GM19023 (cell line): Measurements from ENCODE around the gene PANX2.

ENCODE experiments used
- ATAC-seq: cut with Tn5 transposase; IDR thresholded peaks from one replicate; pipeline ENCODE4 v1.9.1; 2021; ENCODE audit warnings: mild to moderate bottlenecking, moderate library complexity; ENCODE audit not compliant: unreplicated experiment

PANX2 gene

GRCh38 chr22:50169774-50170341 is 673 bp upstream of the PANX2 start:
- ATAC-seq, result no peak

- no peak for ATAC-seq
Observed at GRCh38 chr22:50171319-50171964, 911 bp downstream of the PANX2 start.

GRCh38 chr22:50171965-50172421 is 1.5 kb downstream of the PANX2 start:
- ATAC-seq, result no peak

- ATAC-seq, result peak; percentile 52
Observed at GRCh38 chr22:50173311-50173982, 2.9 kb downstream of the PANX2 start.

DNA sequence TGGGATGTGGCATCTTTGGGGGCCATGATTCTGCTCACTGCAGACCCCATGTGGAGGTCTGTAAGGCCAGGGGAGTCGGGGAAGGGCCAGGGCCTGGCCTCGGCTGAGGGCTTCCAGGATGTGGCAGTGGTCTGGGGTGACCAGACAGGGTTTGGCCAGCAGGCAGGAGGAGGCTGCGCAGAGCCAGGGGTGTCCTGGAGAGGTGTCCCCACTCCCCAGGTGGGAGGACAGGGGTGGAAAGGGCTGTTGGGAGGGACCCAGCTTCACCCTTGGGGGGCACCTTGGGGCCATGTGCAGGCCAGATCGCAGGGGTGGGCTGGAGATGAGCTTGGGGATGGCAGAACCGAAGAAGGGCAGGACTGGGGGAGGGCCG is 3.4 kb downstream of the PANX2 start:
- no peak for ATAC-seq

DNA sequence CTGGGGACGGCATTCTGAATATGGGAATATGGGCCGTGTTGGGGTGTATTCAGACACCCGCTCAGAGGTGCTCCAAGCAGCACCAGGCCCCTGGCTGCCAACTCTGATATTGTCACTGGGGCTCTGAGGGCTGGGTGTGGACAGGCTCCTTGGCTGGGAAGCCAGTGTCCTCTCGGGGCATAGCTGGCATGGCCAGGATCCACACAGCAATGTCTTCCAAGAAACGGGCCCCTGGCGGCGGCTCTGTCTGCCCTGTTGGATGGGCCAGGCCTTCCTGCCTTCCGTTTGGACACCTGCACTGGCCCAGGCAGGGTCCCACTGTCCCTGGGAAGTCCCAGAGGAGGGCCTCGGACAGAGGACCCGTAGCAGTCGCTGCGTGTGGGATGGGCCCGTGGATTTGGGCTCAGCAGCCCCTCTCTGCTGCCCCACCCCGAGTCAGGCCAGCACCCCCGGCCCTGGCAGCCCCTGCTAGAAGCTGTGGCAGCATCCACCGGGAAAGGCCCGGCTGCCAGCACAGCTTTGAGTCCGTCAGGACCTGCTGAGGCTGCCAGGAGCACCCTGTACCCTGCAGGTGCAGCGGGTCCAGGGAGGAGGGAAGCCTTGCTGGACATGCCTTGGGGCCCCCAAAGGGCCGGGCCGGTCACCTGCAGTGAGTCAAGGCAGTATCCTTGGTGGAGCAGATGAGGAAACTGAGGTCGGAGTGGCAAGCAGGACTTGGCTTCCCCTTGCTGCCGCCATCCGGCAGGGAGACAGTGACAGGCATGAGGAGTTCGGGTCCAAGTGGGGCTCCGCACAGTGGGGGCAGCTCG is 4.1 kb downstream of the PANX2 start:
- no peak for ATAC-seq

- no peak for ATAC-seq
Observed at GRCh38 chr22:50175191-50175461, 4.6 kb downstream of the PANX2 start.

- no peak for ATAC-seq
Observed at GRCh38 chr22:50175921-50176849, 5.7 kb downstream of the PANX2 start.

DNA sequence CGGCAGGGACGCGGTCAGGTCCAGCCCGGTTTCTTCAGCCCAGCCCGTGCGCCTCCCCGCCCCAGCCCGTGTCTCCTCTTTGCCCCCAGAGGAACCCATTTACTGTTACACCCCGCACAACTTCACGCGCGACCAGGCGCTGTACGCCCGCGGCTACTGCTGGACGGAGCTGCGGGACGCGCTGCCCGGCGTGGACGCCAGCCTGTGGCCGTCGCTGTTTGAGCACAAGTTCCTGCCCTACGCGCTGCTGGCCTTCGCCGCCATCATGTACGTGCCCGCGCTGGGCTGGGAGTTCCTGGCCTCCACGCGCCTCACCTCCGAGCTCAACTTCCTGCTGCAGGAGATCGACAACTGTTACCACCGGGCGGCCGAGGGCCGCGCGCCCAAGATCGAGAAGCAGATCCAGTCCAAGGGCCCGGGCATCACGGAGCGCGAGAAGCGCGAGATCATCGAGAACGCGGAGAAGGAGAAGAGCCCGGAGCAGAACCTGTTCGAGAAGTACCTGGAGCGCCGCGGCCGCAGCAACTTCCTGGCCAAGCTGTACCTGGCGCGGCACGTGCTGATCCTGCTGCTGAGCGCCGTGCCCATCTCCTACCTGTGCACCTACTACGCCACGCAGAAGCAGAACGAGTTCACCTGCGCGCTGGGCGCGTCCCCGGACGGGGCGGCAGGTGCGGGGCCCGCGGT is 6.5 kb downstream of the PANX2 start:
- no peak for ATAC-seq

DNA sequence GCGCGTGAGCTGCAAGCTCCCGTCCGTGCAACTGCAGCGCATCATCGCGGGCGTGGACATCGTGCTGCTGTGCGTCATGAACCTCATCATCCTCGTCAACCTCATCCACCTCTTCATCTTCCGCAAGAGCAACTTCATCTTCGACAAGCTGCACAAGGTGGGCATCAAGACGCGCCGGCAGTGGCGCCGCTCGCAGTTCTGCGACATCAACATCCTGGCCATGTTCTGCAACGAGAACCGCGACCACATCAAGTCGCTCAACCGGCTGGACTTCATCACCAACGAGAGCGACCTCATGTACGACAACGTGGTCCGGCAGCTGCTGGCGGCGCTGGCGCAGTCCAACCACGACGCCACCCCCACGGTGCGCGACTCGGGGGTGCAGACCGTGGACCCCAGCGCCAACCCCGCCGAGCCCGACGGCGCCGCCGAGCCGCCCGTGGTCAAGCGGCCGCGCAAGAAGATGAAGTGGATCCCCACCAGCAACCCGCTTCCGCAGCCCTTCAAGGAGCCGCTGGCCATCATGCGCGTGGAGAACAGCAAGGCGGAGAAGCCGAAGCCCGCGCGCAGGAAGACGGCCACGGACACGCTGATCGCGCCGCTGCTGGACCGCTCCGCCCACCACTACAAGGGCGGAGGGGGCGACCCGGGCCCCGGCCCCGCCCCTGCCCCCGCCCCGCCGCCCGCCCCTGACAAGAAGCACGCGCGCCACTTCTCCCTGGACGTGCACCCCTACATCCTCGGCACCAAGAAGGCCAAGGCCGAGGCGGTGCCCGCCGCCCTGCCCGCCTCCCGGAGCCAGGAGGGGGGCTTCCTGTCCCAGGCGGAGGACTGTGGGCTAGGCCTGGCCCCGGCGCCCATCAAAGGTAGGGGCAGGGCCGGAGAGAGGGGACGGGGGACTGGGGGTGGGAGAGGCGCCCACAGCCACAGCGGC is 7.3 kb downstream of the PANX2 start:
- no peak for ATAC-seq

GRCh38 chr22:50178471-50178864 is 7.9 kb downstream of the PANX2 start:
- no peak for ATAC-seq

GRCh38 chr22:50178871-50179869 is 8.6 kb downstream of the PANX2 start:
- ATAC-seq, result no peak

DNA sequence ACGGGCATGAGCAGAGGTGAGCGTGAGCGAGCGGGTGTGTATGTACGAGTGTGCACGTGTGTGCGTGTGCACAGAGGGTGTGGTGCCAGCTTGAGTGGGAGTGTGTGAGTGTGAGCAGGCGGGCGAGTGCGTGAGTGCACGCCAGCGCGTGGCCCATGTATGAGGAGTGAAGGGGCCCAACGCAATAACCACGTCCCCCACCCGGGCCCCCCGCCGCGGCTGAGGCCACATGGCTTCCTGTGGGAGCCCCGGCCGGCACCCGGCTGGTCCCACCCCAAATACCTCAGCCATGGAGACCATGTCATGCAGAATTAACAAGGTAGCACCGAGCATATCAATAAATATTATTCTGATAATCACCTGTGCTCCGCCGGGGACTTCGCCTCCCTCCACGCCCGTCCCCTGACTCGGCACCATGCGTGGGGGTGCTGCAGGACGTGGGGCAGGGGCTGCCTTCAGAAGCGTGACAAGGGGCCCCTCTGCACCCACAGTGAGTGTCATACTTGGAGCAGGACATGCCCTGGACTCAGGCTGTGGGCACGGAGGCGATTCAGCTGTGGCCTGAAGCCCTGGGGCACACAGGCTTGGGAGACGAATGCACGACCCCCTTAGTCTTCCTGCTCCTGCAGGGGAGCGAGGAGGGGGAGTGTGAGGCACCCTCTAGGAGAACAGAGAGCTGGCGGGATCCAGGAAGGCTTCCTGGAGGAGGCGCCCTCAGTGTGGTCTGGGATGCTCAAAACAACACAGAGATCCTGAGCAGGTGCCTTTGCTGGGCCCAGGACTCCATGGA is 9.6 kb downstream of the PANX2 start:
- no peak for ATAC-seq

GRCh38 chr22:50180727-50181521 is 10.4 kb downstream of the PANX2 start:
- no peak for ATAC-seq

- ATAC-seq, result no peak
Observed at GRCh38 chr22:50182176-50183081, 11.9 kb downstream of the PANX2 start.
